ENCODE data around the gene FAM111B. TPM values are rescaled to one million over a fixed set of nuclear protein-coding genes. Genes with fewer than 3 reads are reported as not detected.
"Not testable (repeated sequence)": the region's sequence is repeated elsewhere in the genome, so short reads cannot be mapped to it uniquely, and the experiment has no call there.

The FAM111B gene
- polyA plus RNA-seq, result 1 to 10 TPM; 3.1 to 5.3 TPM

- no peaks in the 10 kb centered on the region for H3K36me3 ChIP-seq (ENCODE audit: control insufficient read depth in 2 of 2, insufficient read depth in 2 of 2, low read length in 1 of 2)
- peaks cover 0 to 4% of the 10 kb centered on the region in 2 donors for H3K4me1 ChIP-seq (ENCODE audit: control insufficient read depth in 2 of 2, insufficient read depth in 2 of 2, low read length in 1 of 2)
- H3K27me3 ChIP-seq (ENCODE audit: control insufficient read depth in 1 of 2, insufficient read depth in 2 of 2, low read length in 2 of 2), result no peaks in the 10 kb centered on the region
- H3K27ac ChIP-seq (ENCODE audit: low read depth in 2 of 2, low read length in 1 of 2), result peak within 1 kb of the TSS; percentile 11 to 41
- 1% methylated on average over 63 to 64 of the region's 64 CpGs for WGBS, 2 donors
- no peaks in the 10 kb centered on the region for H3K9me3 ChIP-seq (ENCODE audit: control insufficient read depth in 2 of 2, insufficient read depth in 1 of 2, low read depth in 1 of 2, low read length in 1 of 2)
- H3K4me3 ChIP-seq (ENCODE audit: low read depth in 1 of 2, low read length in 2 of 2), result peak within 1 kb of the TSS; percentile 43 to 77
These were observed at the start of gene FAM111B for GRCh38 chr11:59106363-59107336. FAM111B (plus strand) TSS chr11:59107237; CDS start chr11:59109626, 2,389 bp downstream.

GRCh38 chr11:59058120-59059033 is 48.7 kb upstream of the FAM111B start:
- WGBS, 2 donors, result 7 to 9% methylated on average over 27 of the region's 27 CpGs
- H3K27me3 ChIP-seq (ENCODE audit: control insufficient read depth in 1 of 2, insufficient read depth in 2 of 2, low read length in 2 of 2); H3K36me3 ChIP-seq (ENCODE audit: control insufficient read depth in 2 of 2, insufficient read depth in 2 of 2, low read length in 1 of 2); H3K4me1 ChIP-seq (ENCODE audit: control insufficient read depth in 2 of 2, insufficient read depth in 2 of 2, low read length in 1 of 2); H3K9me3 ChIP-seq (ENCODE audit: control insufficient read depth in 2 of 2, insufficient read depth in 1 of 2, low read depth in 1 of 2, low read length in 1 of 2); H3K27ac ChIP-seq (ENCODE audit: low read depth in 2 of 2, low read length in 1 of 2): not testable (repeated sequence)
- peak overlapping the region in 1 of 2 donors; percentile 5 for H3K4me3 ChIP-seq (ENCODE audit: low read depth in 1 of 2, low read length in 2 of 2)

- not testable (repeated sequence) for H3K27ac ChIP-seq (ENCODE audit: low read depth in 2 of 2, low read length in 1 of 2); H3K4me3 ChIP-seq (ENCODE audit: low read depth in 1 of 2, low read length in 2 of 2); H3K27me3 ChIP-seq (ENCODE audit: control insufficient read depth in 1 of 2, insufficient read depth in 2 of 2, low read length in 2 of 2); H3K36me3 ChIP-seq (ENCODE audit: control insufficient read depth in 2 of 2, insufficient read depth in 2 of 2, low read length in 1 of 2); H3K4me1 ChIP-seq (ENCODE audit: control insufficient read depth in 2 of 2, insufficient read depth in 2 of 2, low read length in 1 of 2); H3K9me3 ChIP-seq (ENCODE audit: control insufficient read depth in 2 of 2, insufficient read depth in 1 of 2, low read depth in 1 of 2, low read length in 1 of 2)
- WGBS, 2 donors, result 54 to 59% methylated on average over 3 of the region's 3 CpGs
These were observed 46.9 kb upstream of the FAM111B start for GRCh38 chr11:59060096-59060495.

GRCh38 chr11:59062602-59063529 is 44.2 kb upstream of the FAM111B start:
- H3K27me3 ChIP-seq (ENCODE audit: control insufficient read depth in 1 of 2, insufficient read depth in 2 of 2, low read length in 2 of 2), result peaks cover 0 to 4% of the 10 kb centered on the region in 2 donors
- no peak overlapping the region for H3K27ac ChIP-seq (ENCODE audit: low read depth in 2 of 2, low read length in 1 of 2)
- no peaks in the 10 kb centered on the region for H3K4me1 ChIP-seq (ENCODE audit: control insufficient read depth in 2 of 2, insufficient read depth in 2 of 2, low read length in 1 of 2)
- H3K4me3 ChIP-seq (ENCODE audit: low read depth in 1 of 2, low read length in 2 of 2), result no peak overlapping the region
- 43 to 51% methylated on average over 56 of the region's 56 CpGs for WGBS, 2 donors
- no peaks in the 10 kb centered on the region for H3K9me3 ChIP-seq (ENCODE audit: control insufficient read depth in 2 of 2, insufficient read depth in 1 of 2, low read depth in 1 of 2, low read length in 1 of 2)
- no peaks in the 10 kb centered on the region for H3K36me3 ChIP-seq (ENCODE audit: control insufficient read depth in 2 of 2, insufficient read depth in 2 of 2, low read length in 1 of 2)

- 71 to 77% methylated on average over 14 of the region's 14 CpGs for WGBS, 2 donors
- H3K4me3 ChIP-seq (ENCODE audit: low read depth in 1 of 2, low read length in 2 of 2); H3K36me3 ChIP-seq (ENCODE audit: control insufficient read depth in 2 of 2, insufficient read depth in 2 of 2, low read length in 1 of 2); H3K27me3 ChIP-seq (ENCODE audit: control insufficient read depth in 1 of 2, insufficient read depth in 2 of 2, low read length in 2 of 2); H3K9me3 ChIP-seq (ENCODE audit: control insufficient read depth in 2 of 2, insufficient read depth in 1 of 2, low read depth in 1 of 2, low read length in 1 of 2); H3K27ac ChIP-seq (ENCODE audit: low read depth in 2 of 2, low read length in 1 of 2); H3K4me1 ChIP-seq (ENCODE audit: control insufficient read depth in 2 of 2, insufficient read depth in 2 of 2, low read length in 1 of 2): not testable (repeated sequence)
These were observed 42.9 kb upstream of the FAM111B start for GRCh38 chr11:59063996-59064727.

- Histone ChIP-seq H3K4me3 (ENCODE audit: low read depth in 1 of 2, low read length in 2 of 2) (no peak overlapping the region), H3K4me1 (ENCODE audit: control insufficient read depth in 2 of 2, insufficient read depth in 2 of 2, low read length in 1 of 2) (no peaks in the 10 kb centered on the region), H3K9me3 (ENCODE audit: control insufficient read depth in 2 of 2, insufficient read depth in 1 of 2, low read depth in 1 of 2, low read length in 1 of 2) (no peaks in the 10 kb centered on the region), H3K27ac (ENCODE audit: low read depth in 2 of 2, low read length in 1 of 2) (no peak overlapping the region), H3K36me3 (ENCODE audit: control insufficient read depth in 2 of 2, insufficient read depth in 2 of 2, low read length in 1 of 2) (no peaks in the 10 kb centered on the region), H3K27me3 (ENCODE audit: control insufficient read depth in 1 of 2, insufficient read depth in 2 of 2, low read length in 2 of 2) (peaks cover 0 to 3% of the 10 kb centered on the region in 2 donors)
- WGBS, 2 donors, result 65 to 74% methylated on average over 1 of the region's 1 CpG
These were observed 38.0 kb upstream of the FAM111B start for GRCh38 chr11:59069087-59069486.

- Histone ChIP-seq H3K36me3 (ENCODE audit: control insufficient read depth in 2 of 2, insufficient read depth in 2 of 2, low read length in 1 of 2) (no peaks in the 10 kb centered on the region), H3K4me3 (ENCODE audit: low read depth in 1 of 2, low read length in 2 of 2) (no peak overlapping the region), H3K27ac (ENCODE audit: low read depth in 2 of 2, low read length in 1 of 2) (no peak overlapping the region), H3K9me3 (ENCODE audit: control insufficient read depth in 2 of 2, insufficient read depth in 1 of 2, low read depth in 1 of 2, low read length in 1 of 2) (peaks cover 0 to 3% of the 10 kb centered on the region in 2 donors), H3K4me1 (ENCODE audit: control insufficient read depth in 2 of 2, insufficient read depth in 2 of 2, low read length in 1 of 2) (no peaks in the 10 kb centered on the region), H3K27me3 (ENCODE audit: control insufficient read depth in 1 of 2, insufficient read depth in 2 of 2, low read length in 2 of 2) (peaks cover 0 to 2% of the 10 kb centered on the region in 2 donors)
- 72 to 86% methylated on average over 8 of the region's 8 CpGs for WGBS, 2 donors
These were observed 30.0 kb upstream of the FAM111B start for GRCh38 chr11:59076876-59077571.

- no peak overlapping the region for H3K27ac ChIP-seq (ENCODE audit: low read depth in 2 of 2, low read length in 1 of 2)
- H3K4me3 ChIP-seq (ENCODE audit: low read depth in 1 of 2, low read length in 2 of 2), result no peak overlapping the region
- peaks cover 0 to 3% of the 10 kb centered on the region in 2 donors for H3K9me3 ChIP-seq (ENCODE audit: control insufficient read depth in 2 of 2, insufficient read depth in 1 of 2, low read depth in 1 of 2, low read length in 1 of 2)
- H3K36me3 ChIP-seq (ENCODE audit: control insufficient read depth in 2 of 2, insufficient read depth in 2 of 2, low read length in 1 of 2), result no peaks in the 10 kb centered on the region
- 74 to 79% methylated on average over 2 of the region's 2 CpGs for WGBS, 2 donors
- H3K4me1 ChIP-seq (ENCODE audit: control insufficient read depth in 2 of 2, insufficient read depth in 2 of 2, low read length in 1 of 2), result no peaks in the 10 kb centered on the region
- H3K27me3 ChIP-seq (ENCODE audit: control insufficient read depth in 1 of 2, insufficient read depth in 2 of 2, low read length in 2 of 2), result peaks cover 0 to 2% of the 10 kb centered on the region in 2 donors
These were observed 28.6 kb upstream of the FAM111B start for GRCh38 chr11:59078435-59078834.

Measured in esophagus (tissue), 2 donors.